ENCODE results near the gene KRT6C.
"Not testable (repeated sequence)": the region's sequence is repeated elsewhere in the genome, so short reads cannot be mapped to it uniquely, and the experiment has no call there.

Gene KRT6C

GRCh38 chr12:52454411-52455201 lies 19.0 kb downstream of the KRT6C start:
- no peak for DNase-seq

- DNase-seq = no peak
These were observed 21.5 kb downstream of the KRT6C start, which contains the start of gene KRT6B for GRCh38 chr12:52452101-52452500. KRT6B (minus strand) TSS chr12:52452146; CDS start chr12:52452078, 68 bp downstream.

- DNase-seq = no peak
These were observed 25.4 kb downstream of the KRT6C start for GRCh38 chr12:52448228-52448627.

- DNase-seq = not testable (repeated sequence)
These were observed 26.4 kb downstream of the KRT6C start for GRCh38 chr12:52447196-52447595.

- DNase-seq = no peak
These were observed 27.1 kb downstream of the KRT6C start for GRCh38 chr12:52446367-52447045.

- DNase-seq = no peak
These were observed 27.7 kb downstream of the KRT6C start for GRCh38 chr12:52445876-52446275.

GRCh38 chr12:52444647-52445595 lies 28.7 kb downstream of the KRT6C start:
- no peak for DNase-seq

GRCh38 chr12:52443966-52444365 lies 29.6 kb downstream of the KRT6C start:
- DNase-seq = no peak

GRCh38 chr12:52442600-52443061 lies 31.0 kb downstream of the KRT6C start:
- DNase-seq = no peak

GRCh38 chr12:52441320-52441911 lies 32.2 kb downstream of the KRT6C start:
- DNase-seq = no peak

- DNase-seq = no peak
These were observed 32.7 kb downstream of the KRT6C start for GRCh38 chr12:52440821-52441319.

- DNase-seq = no peak
These were observed 33.8 kb downstream of the KRT6C start for GRCh38 chr12:52439845-52440244.

GRCh38 chr12:52439420-52439819 lies 34.2 kb downstream of the KRT6C start:
- DNase-seq = no peak

GRCh38 chr12:52438305-52439301 lies 35.0 kb downstream of the KRT6C start:
- DNase-seq = no peak

- no peak for DNase-seq
These were observed 36.1 kb downstream of the KRT6C start for GRCh38 chr12:52437508-52437907.

GRCh38 chr12:52436828-52437474 lies 36.7 kb downstream of the KRT6C start:
- DNase-seq = no peak

GRCh38 chr12:52436000-52436827 lies 37.4 kb downstream of the KRT6C start:
- DNase-seq = no peak

- no peak for DNase-seq
These were observed 38.0 kb downstream of the KRT6C start for GRCh38 chr12:52435659-52435999.

- DNase-seq = no peak
These were observed 38.7 kb downstream of the KRT6C start for GRCh38 chr12:52434760-52435530.

Measured in NCI-H446 treated with DMSO at 0.1 percent for 48 hours (cell line).